ENCODE data around the gene ZBTB3. TPM values are rescaled to one million over a fixed set of nuclear protein-coding genes. Genes with fewer than 3 reads are reported as not detected.

The ZBTB3 gene
- total RNA-seq, 1 experiment from 2014 or later = 82.3 TPM

DNA sequence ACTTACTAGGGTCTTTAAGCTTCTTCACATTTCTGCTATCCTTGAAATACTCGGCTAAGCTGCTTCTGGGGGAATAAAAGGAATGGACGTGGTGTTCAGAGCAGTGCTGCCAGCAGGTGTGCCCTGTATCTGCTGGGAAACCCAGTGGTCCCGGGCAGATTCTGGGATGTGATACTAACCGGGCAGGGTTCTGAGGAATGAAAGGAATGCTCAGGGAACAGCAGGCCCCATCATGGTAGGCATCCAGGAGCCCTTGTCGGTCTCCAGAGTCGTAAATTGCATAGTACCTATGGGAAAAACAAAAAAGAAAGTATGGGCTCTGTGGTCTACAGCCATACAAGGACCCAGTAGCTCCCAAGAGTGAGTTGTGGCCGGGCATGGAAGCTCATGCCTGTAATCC, 42.3 kb upstream of the ZBTB3 start (continued):
- TF ChIP-seq, protein P1, sequence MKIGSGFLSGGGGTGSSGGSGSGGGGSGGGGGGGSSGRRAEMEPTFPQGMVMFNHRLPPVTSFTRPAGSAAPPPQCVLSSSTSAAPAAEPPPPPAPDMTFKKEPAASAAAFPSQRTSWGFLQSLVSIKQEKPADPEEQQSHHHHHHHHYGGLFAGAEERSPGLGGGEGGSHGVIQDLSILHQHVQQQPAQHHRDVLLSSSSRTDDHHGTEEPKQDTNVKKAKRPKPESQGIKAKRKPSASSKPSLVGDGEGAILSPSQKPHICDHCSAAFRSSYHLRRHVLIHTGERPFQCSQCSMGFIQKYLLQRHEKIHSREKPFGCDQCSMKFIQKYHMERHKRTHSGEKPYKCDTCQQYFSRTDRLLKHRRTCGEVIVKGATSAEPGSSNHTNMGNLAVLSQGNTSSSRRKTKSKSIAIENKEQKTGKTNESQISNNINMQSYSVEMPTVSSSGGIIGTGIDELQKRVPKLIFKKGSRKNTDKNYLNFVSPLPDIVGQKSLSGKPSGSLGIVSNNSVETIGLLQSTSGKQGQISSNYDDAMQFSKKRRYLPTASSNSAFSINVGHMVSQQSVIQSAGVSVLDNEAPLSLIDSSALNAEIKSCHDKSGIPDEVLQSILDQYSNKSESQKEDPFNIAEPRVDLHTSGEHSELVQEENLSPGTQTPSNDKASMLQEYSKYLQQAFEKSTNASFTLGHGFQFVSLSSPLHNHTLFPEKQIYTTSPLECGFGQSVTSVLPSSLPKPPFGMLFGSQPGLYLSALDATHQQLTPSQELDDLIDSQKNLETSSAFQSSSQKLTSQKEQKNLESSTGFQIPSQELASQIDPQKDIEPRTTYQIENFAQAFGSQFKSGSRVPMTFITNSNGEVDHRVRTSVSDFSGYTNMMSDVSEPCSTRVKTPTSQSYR (CRISPR knock-in tag; IDR thresholded peaks at IDR 0.05) = no peak
- TF ChIP-seq, protein P2, sequence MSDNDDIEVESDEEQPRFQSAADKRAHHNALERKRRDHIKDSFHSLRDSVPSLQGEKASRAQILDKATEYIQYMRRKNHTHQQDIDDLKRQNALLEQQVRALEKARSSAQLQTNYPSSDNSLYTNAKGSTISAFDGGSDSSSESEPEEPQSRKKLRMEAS (CRISPR knock-in tag; IDR thresholded peaks at IDR 0.05) = no peak
- TF ChIP-seq KAT7 (CRISPR knock-in tag; IDR thresholded peaks at IDR 0.05; ENCODE audit: borderline replicate concordance) = no peak
- TF ChIP-seq, protein P3, sequence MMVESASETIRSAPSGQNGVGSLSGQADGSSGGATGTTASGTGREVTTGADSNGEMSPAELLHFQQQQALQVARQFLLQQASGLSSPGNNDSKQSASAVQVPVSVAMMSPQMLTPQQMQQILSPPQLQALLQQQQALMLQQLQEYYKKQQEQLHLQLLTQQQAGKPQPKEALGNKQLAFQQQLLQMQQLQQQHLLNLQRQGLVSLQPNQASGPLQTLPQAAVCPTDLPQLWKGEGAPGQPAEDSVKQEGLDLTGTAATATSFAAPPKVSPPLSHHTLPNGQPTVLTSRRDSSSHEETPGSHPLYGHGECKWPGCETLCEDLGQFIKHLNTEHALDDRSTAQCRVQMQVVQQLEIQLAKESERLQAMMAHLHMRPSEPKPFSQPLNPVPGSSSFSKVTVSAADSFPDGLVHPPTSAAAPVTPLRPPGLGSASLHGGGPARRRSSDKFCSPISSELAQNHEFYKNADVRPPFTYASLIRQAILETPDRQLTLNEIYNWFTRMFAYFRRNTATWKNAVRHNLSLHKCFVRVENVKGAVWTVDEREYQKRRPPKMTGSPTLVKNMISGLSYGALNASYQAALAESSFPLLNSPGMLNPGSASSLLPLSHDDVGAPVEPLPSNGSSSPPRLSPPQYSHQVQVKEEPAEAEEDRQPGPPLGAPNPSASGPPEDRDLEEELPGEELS (CRISPR knock-in tag; IDR thresholded peaks at IDR 0.05) = no peak
- TF ChIP-seq GRHL2 (CRISPR knock-in tag; IDR thresholded peaks at IDR 0.05; ENCODE audit: insufficient replicate concordance, severe bottlenecking) = no peak
- TF ChIP-seq, protein P4, sequence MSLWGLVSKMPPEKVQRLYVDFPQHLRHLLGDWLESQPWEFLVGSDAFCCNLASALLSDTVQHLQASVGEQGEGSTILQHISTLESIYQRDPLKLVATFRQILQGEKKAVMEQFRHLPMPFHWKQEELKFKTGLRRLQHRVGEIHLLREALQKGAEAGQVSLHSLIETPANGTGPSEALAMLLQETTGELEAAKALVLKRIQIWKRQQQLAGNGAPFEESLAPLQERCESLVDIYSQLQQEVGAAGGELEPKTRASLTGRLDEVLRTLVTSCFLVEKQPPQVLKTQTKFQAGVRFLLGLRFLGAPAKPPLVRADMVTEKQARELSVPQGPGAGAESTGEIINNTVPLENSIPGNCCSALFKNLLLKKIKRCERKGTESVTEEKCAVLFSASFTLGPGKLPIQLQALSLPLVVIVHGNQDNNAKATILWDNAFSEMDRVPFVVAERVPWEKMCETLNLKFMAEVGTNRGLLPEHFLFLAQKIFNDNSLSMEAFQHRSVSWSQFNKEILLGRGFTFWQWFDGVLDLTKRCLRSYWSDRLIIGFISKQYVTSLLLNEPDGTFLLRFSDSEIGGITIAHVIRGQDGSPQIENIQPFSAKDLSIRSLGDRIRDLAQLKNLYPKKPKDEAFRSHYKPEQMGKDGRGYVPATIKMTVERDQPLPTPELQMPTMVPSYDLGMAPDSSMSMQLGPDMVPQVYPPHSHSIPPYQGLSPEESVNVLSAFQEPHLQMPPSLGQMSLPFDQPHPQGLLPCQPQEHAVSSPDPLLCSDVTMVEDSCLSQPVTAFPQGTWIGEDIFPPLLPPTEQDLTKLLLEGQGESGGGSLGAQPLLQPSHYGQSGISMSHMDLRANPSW (CRISPR knock-in tag; conservative IDR thresholded peaks at IDR 0.05; ENCODE audit: low read depth) = no peak
- TF ChIP-seq ZNF138 (CRISPR knock-in tag; conservative IDR thresholded peaks at IDR 0.05) = no peak
- TF ChIP-seq, protein P5, sequence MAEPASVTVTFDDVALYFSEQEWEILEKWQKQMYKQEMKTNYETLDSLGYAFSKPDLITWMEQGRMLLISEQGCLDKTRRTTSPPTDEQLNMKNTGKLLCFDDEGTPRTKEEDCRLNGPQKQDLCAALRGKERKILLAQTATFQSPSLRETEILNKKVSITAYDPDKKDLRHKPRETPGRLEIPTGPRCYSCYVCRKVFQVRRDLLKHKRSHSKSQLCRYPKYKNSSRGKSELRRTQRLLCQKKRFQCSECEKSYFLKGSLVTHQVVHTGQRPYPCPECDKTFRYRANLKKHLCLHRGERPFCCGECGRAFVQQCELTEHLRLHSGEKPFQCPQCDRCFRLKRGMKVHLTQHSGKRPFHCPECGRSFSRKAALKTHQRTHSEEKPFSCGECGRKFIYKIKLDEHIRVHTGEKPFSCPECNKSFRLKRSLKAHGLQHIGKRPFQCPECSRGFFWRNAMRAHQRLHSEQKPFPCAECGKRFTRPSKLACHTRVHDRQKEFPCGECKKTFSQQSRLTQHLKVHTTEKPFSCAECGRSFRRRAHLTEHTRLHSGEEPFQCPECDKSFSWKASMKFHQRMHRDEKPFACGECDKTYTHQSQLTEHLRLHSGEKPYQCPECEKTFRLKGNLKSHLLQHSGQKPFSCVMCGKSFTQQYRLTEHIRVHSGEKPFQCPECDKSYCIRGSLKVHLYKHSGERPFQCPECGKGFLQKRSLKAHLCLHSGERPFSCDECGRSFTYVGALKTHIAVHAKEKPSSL (CRISPR knock-in tag; conservative IDR thresholded peaks at IDR 0.05) = no peak
- no peak for TF ChIP-seq NFYB (CRISPR knock-in tag; conservative IDR thresholded peaks at IDR 0.05; ENCODE audit: low read depth)
- TF ChIP-seq, protein P6, sequence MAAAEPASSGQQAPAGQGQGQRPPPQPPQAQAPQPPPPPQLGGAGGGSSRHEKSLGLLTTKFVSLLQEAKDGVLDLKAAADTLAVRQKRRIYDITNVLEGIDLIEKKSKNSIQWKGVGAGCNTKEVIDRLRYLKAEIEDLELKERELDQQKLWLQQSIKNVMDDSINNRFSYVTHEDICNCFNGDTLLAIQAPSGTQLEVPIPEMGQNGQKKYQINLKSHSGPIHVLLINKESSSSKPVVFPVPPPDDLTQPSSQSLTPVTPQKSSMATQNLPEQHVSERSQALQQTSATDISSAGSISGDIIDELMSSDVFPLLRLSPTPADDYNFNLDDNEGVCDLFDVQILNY (CRISPR knock-in tag; IDR thresholded peaks at IDR 0.05) = no peak

DNA sequence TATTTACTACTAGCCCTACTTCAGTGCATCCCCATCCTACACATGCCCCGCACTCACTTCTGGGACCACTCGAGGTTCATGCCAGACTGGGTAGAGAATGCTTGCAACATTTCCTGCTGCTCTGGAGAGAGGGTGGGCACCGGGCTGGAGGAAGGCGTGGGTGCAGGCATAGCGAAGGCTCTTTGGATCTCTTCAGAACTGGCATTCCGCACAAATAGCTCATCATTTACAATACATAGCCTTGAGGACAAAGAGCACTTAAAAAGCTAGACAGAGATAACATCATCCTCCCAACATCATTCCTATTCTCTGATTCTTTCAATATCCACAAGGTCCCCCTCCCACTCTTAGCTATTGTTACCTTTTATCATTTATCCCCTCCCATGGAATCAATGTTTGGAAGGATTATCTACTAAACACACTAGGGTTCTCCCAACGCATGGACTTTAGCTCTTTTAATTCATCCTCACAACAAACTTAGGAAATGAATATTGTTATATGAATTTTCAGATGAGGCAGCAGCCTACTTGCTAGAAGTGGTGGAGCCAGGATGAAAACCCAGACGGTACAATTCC, 40.3 kb upstream of the ZBTB3 start:
- DNase-seq (ENCODE audit: low spot score) = no peak
- POLR2A ChIA-PET = interaction anchor here (1.0 kb wide), 1 partner anchor 38 kb away, joined by 3 read pairs; the partner anchor contains the start of gene STX5
- TF ChIP-seq NFE2L1 (CRISPR knock-in tag; IDR thresholded peaks at IDR 0.05) = no peak
- TF ChIP-seq, protein P5 (CRISPR knock-in tag; conservative IDR thresholded peaks at IDR 0.05) = no peak
- TF ChIP-seq FOXP1 (CRISPR knock-in tag; IDR thresholded peaks at IDR 0.05; ENCODE audit: borderline replicate concordance) = no peak
- no peak for TF ChIP-seq RELA (CRISPR knock-in tag; IDR thresholded peaks at IDR 0.05; ENCODE audit: borderline replicate concordance)
- TF ChIP-seq RORB (CRISPR knock-in tag; IDR thresholded peaks at IDR 0.05) = no peak
- TF ChIP-seq, protein P7, sequence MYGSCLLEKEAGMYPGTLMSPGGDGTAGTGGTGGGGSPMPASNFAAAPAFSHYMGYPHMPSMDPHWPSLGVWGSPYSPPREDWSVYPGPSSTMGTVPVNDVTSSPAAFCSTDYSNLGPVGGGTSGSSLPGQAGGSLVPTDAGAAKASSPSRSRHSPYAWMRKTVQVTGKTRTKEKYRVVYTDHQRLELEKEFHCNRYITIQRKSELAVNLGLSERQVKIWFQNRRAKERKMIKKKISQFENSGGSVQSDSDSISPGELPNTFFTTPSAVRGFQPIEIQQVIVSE (CRISPR knock-in tag; IDR thresholded peaks at IDR 0.05; ENCODE audit: borderline replicate concordance) = no peak
- TF ChIP-seq, protein P8, sequence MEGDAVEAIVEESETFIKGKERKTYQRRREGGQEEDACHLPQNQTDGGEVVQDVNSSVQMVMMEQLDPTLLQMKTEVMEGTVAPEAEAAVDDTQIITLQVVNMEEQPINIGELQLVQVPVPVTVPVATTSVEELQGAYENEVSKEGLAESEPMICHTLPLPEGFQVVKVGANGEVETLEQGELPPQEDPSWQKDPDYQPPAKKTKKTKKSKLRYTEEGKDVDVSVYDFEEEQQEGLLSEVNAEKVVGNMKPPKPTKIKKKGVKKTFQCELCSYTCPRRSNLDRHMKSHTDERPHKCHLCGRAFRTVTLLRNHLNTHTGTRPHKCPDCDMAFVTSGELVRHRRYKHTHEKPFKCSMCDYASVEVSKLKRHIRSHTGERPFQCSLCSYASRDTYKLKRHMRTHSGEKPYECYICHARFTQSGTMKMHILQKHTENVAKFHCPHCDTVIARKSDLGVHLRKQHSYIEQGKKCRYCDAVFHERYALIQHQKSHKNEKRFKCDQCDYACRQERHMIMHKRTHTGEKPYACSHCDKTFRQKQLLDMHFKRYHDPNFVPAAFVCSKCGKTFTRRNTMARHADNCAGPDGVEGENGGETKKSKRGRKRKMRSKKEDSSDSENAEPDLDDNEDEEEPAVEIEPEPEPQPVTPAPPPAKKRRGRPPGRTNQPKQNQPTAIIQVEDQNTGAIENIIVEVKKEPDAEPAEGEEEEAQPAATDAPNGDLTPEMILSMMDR (IDR thresholded peaks at IDR 0.05) = no peak
- TF ChIP-seq ETV6 (CRISPR knock-in tag; IDR thresholded peaks at IDR 0.05) = no peak
- TF ChIP-seq MXD4 (CRISPR knock-in tag; IDR thresholded peaks at IDR 0.05; ENCODE audit: borderline replicate concordance) = no peak

More for the DNA sequence above, 40.3 kb upstream of the ZBTB3 start:
- Mint-ChIP-seq H3K4me1 (peaks cover 18% of the 10 kb centered on the region), H3K9me3 (no peaks in the 10 kb centered on the region), H3K27me3 (ENCODE audit: low read depth) (no peaks in the 10 kb centered on the region), H3K36me3 (peaks cover 73% of the 10 kb centered on the region), H3K4me3 (no peak overlapping the region), H3K27ac (no peak overlapping the region)
- ATAC-seq = no peak
- CTCF ChIA-PET = interaction anchor here (0.6 to 1.0 kb wide), 2 partner anchors 90 to 175 kb away, joined by 3 read pairs; no protein-coding TSS in a partner anchor

All from WTC11 (cell line).